ENCODE results near the gene NAP1L4. TPM values are rescaled to one million over a fixed set of nuclear protein-coding genes. Genes with fewer than 3 reads are reported as not detected.
A peak's percentile ranks its signal among the peaks of the same experiment; 100 is the strongest.

Gene NAP1L4
- total and polyA plus RNA-seq, 2 of the 8 experiments (the other 6 are each of a cell fraction or from before 2014, with no cell fraction given): 75.8 to 194 TPM

- H3K79me1 ChIP-seq (ENCODE audit: low read depth, low read length): no peaks in the 10 kb centered on the region
- H2BK20ac ChIP-seq (ENCODE audit: low read length): 0 out of 2 replicates have a peak overlapping the region, but pooled peaks have one; percentile 72
- WGBS, 2 experiments (ENCODE audit: extremely low coverage in 1 of 2, insufficient coverage in 1 of 2, insufficient read length in 1 of 2, insufficient replicate concordance in 2 of 2, low coverage in 1 of 2, low lambda C conversion rate in 2 of 2, missing lambda C conversion rate in 1 of 2): 83% methylated on average over 12 of the region's 16 CpGs; no CpG with 5 or more reads in 1 of the 2 experiments
- H3K4me2 ChIP-seq (ENCODE audit: insufficient read depth in 1 of 2, low read depth in 2 of 2, low read length in 2 of 2): peak overlapping the region; percentile 80 to 89
- H2BK120ac ChIP-seq (replicated peaks; ENCODE audit: low read depth, low read length): peak overlapping the region; percentile 38
- DNase-seq (ENCODE audit: low read depth in 1 of 2, low spot score in 2 of 2) (no peak), FAIRE-seq (no peak)
- no peak overlapping the region for H3K27ac ChIP-seq (ENCODE audit: low read depth, low read length)
- peak overlapping the region; percentile 22 for H4K91ac ChIP-seq (replicated peaks; ENCODE audit: insufficient read length, low read length)
- no peak overlapping the region for H3K56ac ChIP-seq (replicated peaks; ENCODE audit: insufficient read length, low read depth, low read length)
- no peaks in the 10 kb centered on the region for H4K20me1 ChIP-seq (replicated peaks in 1 of 2; ENCODE audit: control insufficient read depth in 1 of 2, insufficient read depth in 2 of 2, low read length in 2 of 2)
- peak overlapping the region; percentile 98 for H3K4ac ChIP-seq (replicated peaks; ENCODE audit: insufficient read length, low read depth, low read length)
- peaks cover 7% of the 10 kb centered on the region; the same call in 1 of the 2 replicates for H3K23me2 ChIP-seq (ENCODE audit: low read depth, low read length)
- no peaks in the 10 kb centered on the region for H3K9me3 ChIP-seq (ENCODE audit: insufficient read depth in 2 of 2, low read depth in 1 of 2, low read length in 1 of 2)
- no peak overlapping the region for H4K5ac ChIP-seq (ENCODE audit: insufficient read length, low read depth, low read length)
- H3K79me2 ChIP-seq (ENCODE audit: control insufficient read depth in 1 of 2, insufficient read depth in 2 of 2, low read length in 2 of 2): no peaks in the 10 kb centered on the region
- H2AFZ ChIP-seq (ENCODE audit: low read length): peak overlapping the region; percentile 76; the same call in 1 of the 2 replicates
- H3K36me3 ChIP-seq (ENCODE audit: control insufficient read depth in 2 of 4, insufficient read depth in 4 of 4, low read length in 3 of 4): no peaks in the 10 kb centered on the region
- no peak overlapping the region for H3K23ac ChIP-seq (ENCODE audit: insufficient read length)
- CTCF ChIA-PET (ENCODE audit: partially characterized antibody): interaction anchor here (0.8 to 6.2 kb wide), 6 partner anchors 9 to 370 kb away, joined by 3 to 68 read pairs (median 4); partner anchors contain the start of gene PHLDA2
- H2AK5ac ChIP-seq (ENCODE audit: low read depth, low read length): no peak overlapping the region
- peaks cover 0 to 19% (median 14%) of the 10 kb centered on the region in 4 experiments; a peak in 5 of 7 replicates for H3K4me1 ChIP-seq (replicated peaks in 1 of 4; ENCODE audit: control insufficient read depth in 3 of 4, insufficient read depth in 4 of 4, low read length in 3 of 4)
- peak overlapping the region; percentile 92; the same call in 1 of the 2 replicates for H2BK12ac ChIP-seq (ENCODE audit: low read depth, low read length)
- H3K14ac ChIP-seq (ENCODE audit: insufficient read length): no peak overlapping the region
- H3K9ac ChIP-seq (replicated peaks in 1 of 4; ENCODE audit: extremely low read depth in 1 of 4, low read depth in 3 of 4, low read length in 3 of 4): peak overlapping the region in 2 of 4 experiments; percentile 8 to 20; a peak in 1 of 7 replicates
- peak overlapping the region; percentile 25 for H2BK15ac ChIP-seq (ENCODE audit: low read length)
- no peak overlapping the region for H3K18ac ChIP-seq (ENCODE audit: extremely low read depth, low read length)
- peak overlapping the region in 3 of 4 experiments; percentile 40 to 94 (median 43); a peak in 7 of 8 replicates for H3K4me3 ChIP-seq (ENCODE audit: extremely low read depth in 1 of 4, insufficient read depth in 2 of 4, low read depth in 3 of 4, low read length in 4 of 4)
- peak overlapping the region; percentile 13; the same call in 1 of the 2 replicates for H2BK5ac ChIP-seq (ENCODE audit: low read depth, low read length)
- POLR2A ChIA-PET (ENCODE audit: partially characterized antibody): interaction anchor here (4.9 kb wide), 1 partner anchor 28 kb away, joined by 20 read pairs; the partner anchor contains the start of gene PHLDA2
- no peak overlapping the region for H4K8ac ChIP-seq (ENCODE audit: extremely low read depth, insufficient read depth, low read length)
- peaks cover 0 to 25% (median 6%) of the 10 kb centered on the region in 4 experiments; a peak in 4 of 7 replicates for H3K27me3 ChIP-seq (replicated peaks in 1 of 4; ENCODE audit: control insufficient read depth in 3 of 4, extremely low read depth in 1 of 4, insufficient read depth in 3 of 4, low read length in 3 of 4)
- TF ChIP-seq CBX8 (IDR thresholded peaks at IDR 0.05; ENCODE audit: borderline replicate concordance, low read depth, low read length) (no peak), SIX5 (IDR thresholded peaks at IDR 0.05; ENCODE audit: low read depth, low read length) (no peak)
Observed at GRCh38 chr11:2901196-2901796, 90.8 kb downstream of the NAP1L4 start.

Data from H1 (cell line).